Epithelial cell of alveolus of lung (primary cell): ENCODE data around the gene PCDHGA4. TPM values are rescaled to one million over a fixed set of nuclear protein-coding genes. Genes with fewer than 3 reads are reported as not detected.

Experiments used
- total RNA-seq: library from RNA; depleted of rRNA; stranded (reverse); fragments of >200 nt; gene quantifications from 2 replicates; pipeline ENCODE4 v1.2.1, GENCODE V29; 2015

Gene PCDHGA4
- total RNA-seq: 0.78 and 6.0 TPM in 2 replicates

GRCh38 chr5:141354900-141355469, at the start of gene PCDHGA4:
Gene PCDHGA4 (plus strand): TSS chr5:141355021. CDS start chr5:141355108, 87 bp downstream.

GRCh38 chr5:141320225-141321169, 34.3 kb upstream of the PCDHGA4 start, which contains the start of gene TAF7:
Gene TAF7 (minus strand): TSS chr5:141320784. CDS start chr5:141320044, 740 bp downstream.

DNA sequence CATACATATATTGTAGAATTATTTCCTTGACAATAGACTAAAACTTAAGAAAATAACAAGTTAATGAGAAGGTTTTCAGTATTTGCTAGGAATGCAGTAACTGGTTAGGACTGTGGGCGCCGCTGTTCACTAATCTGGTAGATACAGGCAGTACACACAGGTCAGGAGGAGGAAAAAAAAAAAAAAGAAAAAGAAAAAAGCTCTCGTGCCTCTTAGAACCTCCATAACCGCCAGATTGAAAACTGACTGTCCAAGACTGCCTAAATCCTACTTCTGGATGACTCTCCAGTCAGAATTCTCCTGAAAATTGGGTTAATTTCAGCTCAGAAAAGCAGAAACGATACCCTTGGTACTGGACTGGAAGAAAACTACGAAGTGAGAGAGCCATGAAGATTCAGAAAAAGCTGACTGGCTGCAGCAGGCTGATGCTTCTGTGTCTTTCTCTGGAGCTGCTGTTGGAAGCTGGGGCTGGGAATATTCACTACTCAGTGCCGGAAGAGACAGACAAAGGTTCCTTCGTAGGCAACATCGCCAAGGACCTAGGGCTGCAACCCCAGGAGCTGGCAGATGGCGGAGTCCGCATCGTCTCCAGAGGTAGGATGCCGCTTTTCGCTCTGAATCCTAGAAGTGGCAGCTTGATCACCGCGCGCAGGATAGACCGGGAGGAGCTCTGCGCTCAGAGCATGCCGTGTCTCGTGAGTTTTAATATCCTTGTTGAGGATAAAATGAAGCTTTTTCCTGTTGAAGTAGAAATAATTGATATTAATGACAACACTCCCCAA, 24.3 kb upstream of the PCDHGA4 start, which contains the start of gene PCDHGA1:
Gene PCDHGA1 (plus strand): TSS at position 216 of the 782 bp plus-strand sequence.

DNA sequence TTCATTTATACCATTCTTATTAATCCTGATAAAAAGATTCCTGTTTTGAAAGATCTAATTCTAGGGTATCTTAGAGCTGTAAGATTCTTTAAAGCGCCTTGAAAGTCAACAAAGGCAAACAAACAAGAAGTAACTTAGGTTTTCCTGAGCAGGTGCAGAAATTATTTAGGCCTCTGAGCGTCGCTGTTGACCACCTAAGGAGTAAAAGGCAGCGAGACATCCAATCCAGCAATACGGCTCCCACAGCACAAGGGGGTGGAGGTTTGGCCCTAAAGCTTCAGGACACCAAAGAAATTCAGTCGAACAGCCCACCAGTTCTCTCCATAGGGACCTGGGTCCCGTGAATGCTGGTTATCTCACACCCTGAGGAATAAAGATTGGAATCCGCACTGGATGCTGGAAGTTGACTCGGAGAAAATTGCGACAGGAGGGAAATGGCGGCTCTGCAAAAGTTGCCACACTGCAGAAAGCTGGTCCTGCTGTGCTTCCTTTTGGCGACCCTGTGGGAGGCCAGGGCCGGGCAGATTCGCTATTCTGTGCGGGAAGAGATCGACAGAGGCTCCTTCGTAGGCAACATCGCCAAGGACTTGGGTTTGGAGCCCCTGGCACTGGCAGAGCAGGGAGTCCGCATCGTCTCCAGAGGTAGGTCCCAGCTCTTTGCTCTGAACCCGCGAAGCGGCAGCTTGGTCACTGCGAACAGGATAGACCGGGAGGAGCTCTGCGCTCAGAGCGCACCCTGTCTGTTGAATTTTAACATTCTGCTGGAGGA, 16.1 kb upstream of the PCDHGA4 start, which contains the start of gene PCDHGA2:
Gene PCDHGA2 (plus strand): TSS at position 223 of the 769 bp plus-strand sequence.

GRCh38 chr5:141343242-141343952, 11.4 kb upstream of the PCDHGA4 start, which contains the start of gene PCDHGA3:
Gene PCDHGA3 (plus strand): TSS chr5:141343829. CDS start chr5:141344034, 205 bp downstream.

GRCh38 chr5:141349917-141350619, 4.8 kb upstream of the PCDHGA4 start, which contains the start of gene PCDHGB1:
Gene PCDHGB1 (plus strand): TSS chr5:141350099. CDS start chr5:141350261, 162 bp downstream.

DNA sequence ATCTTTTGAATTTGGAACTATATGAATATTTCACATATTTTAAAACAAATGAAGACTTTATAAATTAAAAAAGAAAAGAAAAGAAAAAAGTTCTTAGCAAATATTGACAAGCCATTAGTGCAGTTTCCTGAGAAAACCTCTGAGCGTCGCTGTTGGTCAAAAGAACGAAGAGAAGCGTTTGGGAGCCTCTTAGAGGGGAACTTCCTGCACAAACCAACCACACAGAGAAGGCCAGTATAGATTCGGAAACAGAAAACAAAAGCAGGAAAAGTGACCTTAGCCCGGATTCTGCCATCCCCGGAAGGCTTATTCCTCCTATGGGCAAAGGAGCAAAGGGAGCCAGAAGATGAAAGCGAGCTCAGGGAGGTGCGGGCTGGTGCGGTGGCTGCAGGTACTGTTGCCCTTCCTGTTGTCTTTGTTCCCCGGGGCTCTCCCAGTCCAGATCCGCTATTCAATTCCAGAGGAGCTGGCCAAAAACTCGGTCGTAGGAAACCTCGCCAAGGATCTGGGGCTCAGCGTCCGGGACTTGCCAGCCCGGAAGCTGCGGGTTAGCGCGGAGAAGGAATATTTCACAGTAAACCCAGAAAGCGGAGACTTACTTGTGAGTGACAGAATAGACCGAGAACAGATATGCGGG, 5.1 kb downstream of the PCDHGA4 start, which contains the start of gene PCDHGB2:
Gene PCDHGB2 (plus strand): TSS at position 205 of the 637 bp plus-strand sequence. CDS start 142 bp downstream, at position 347.

DNA sequence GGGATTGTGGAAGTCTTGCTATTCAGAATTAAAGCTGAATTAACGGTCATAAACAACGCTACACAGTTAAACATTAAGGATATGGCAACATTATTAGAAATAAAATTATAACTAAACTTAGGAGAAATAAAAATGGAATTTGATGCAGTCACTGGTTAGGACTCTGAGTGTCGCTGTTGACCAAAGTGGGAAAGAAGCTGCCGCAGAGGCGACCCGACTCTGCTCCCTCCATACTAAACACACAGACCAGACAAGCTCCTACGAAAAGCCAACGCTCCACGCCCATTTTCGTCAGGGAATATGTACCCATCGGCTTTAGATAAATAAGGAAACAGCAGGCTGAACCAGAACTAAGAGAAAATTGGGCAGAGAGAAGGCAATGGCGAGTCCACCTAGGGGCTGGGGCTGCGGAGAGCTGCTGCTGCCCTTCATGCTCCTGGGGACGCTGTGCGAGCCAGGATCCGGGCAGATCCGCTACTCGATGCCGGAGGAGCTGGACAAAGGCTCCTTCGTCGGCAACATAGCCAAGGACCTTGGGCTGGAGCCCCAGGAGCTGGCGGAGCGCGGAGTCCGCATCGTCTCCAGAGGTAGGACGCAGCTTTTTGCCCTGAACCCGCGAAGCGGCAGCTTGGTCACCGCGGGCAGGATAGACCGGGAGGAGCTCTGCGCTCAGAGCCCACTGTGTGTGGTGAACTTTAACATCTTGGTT, 9.3 kb downstream of the PCDHGA4 start, which contains the start of gene PCDHGA5:
Gene PCDHGA5 (plus strand): TSS at position 211 of the 709 bp plus-strand sequence. CDS start 169 bp downstream, at position 380.

GRCh38 chr5:141369994-141370848, 15.4 kb downstream of the PCDHGA4 start, which contains the start of gene PCDHGB3:
Gene PCDHGB3 (plus strand): TSS chr5:141370242. CDS start chr5:141370395, 153 bp downstream.

DNA sequence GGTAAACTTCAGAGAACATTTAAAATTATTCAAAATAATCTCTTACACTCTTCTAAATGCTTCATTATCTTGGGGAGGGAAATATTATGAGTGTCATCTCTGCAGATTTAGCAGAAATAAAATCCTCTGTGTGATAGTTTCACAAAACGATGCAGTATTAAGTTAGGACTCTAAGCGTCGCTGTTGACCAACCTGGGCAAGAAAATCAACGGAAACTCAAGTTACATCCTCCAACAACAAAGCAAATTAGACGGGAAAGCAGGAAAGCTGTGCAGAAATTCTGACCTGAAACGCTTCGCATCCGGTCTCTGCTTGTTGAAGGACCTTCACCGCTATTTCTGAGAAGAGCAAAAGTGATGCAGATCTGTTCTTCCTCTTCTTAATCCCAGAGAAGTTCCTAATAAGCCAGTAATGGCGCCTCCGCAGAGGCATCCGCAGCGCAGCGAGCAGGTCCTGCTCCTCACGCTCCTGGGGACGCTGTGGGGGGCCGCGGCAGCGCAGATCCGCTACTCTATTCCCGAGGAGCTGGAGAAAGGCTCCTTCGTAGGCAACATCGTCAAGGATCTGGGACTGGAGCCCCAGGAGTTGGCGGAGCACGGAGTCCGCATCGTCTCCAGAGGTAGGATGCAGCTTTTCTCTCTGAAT, 19.0 kb downstream of the PCDHGA4 start, which contains the start of gene PCDHGA6:
Gene PCDHGA6 (plus strand): TSS at position 219 of the 645 bp plus-strand sequence. CDS start 193 bp downstream, at position 412.

GRCh38 chr5:141382469-141383294, 27.9 kb downstream of the PCDHGA4 start, which contains the start of gene PCDHGA7:
Gene PCDHGA7 (plus strand): TSS chr5:141382742. CDS start chr5:141382900, 158 bp downstream.

DNA sequence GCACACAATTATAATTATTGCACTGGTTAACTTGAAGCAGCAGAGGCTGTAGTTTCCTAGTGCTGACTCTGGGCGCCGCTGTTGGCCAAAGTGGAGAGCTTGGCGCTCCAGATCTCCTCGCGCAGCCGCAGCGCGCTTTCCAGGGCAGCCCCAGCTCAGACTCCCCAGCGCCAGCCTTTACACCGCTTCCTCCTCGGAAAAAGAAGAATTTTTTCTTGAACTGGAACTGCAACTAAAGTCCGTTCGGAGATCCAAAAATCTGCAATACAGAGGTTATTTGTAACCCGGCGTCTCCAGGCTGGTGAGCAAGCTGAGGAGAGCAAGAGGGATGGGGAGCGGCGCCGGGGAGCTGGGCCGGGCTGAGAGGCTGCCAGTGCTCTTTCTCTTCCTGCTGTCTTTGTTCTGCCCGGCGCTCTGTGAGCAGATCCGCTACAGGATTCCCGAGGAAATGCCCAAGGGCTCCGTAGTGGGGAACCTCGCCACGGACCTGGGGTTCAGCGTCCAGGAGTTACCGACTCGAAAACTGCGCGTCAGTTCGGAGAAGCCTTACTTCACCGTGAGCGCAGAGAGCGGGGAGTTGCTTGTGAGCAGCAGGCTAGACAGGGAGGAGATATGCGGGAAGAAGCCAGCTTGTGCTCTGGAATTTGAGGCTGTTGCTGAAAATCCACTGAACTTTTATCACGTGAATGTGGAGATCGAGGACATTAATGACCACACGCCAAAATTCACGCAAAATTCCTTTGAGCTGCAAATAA, 32.9 kb downstream of the PCDHGA4 start, which contains the start of gene PCDHGB4:
Gene PCDHGB4 (plus strand): TSS at position 142 of the 755 bp plus-strand sequence. CDS start 187 bp downstream, at position 329.

GRCh38 chr5:141392429-141393198, 37.8 kb downstream of the PCDHGA4 start, which contains the start of gene PCDHGA8:
Gene PCDHGA8 (plus strand): TSS chr5:141392633. CDS start chr5:141392814, 181 bp downstream.

